ENCODE measurements around the gene RFK. TPM values are rescaled to one million over a fixed set of nuclear protein-coding genes. Genes with fewer than 3 reads are reported as not detected.

RFK gene
- total and polyA plus RNA-seq, 4 donors = 13.2 to 23.0 (median 16.9) TPM

GRCh38 chr9:76390656-76391055 lies 3.6 kb downstream of the RFK start:
- no peaks in the 10 kb centered on the region for H3K9me3 ChIP-seq (ENCODE audit: control insufficient read depth in 4 of 4, low read length in 3 of 4)
- no peak overlapping the region for H3K4me3 ChIP-seq (ENCODE audit: low read depth in 1 of 3, low read length in 3 of 3)
- peaks cover 5 to 17% (median 7%) of the 10 kb centered on the region in 4 donors for H3K36me3 ChIP-seq (ENCODE audit: control insufficient read depth in 4 of 4, insufficient read depth in 3 of 4, low read depth in 1 of 4, low read length in 3 of 4)
- H3K4me1 ChIP-seq (ENCODE audit: control insufficient read depth in 4 of 4, insufficient read depth in 4 of 4, low read length in 3 of 4) = peaks cover 6 to 15% (median 9%) of the 10 kb centered on the region in 4 donors
- TF ChIP-seq EGR1 (IDR thresholded peaks at IDR 0.05; ENCODE audit: low read depth in 2 of 2) (no peak), NR2F2 (IDR thresholded peaks at IDR 0.05) (peak; percentile 83), FOXA1 (IDR thresholded peaks at IDR 0.05) (no peak), HNF4A (conservative IDR thresholded peaks at IDR 0.05) (peak; percentile 46 to 53), MAX (IDR thresholded peaks at IDR 0.05) (no peak), RXRA (IDR thresholded peaks at IDR 0.05) (peak; percentile 14 to 16), SP1 (IDR thresholded peaks at IDR 0.05) (no peak), YY1 (IDR thresholded peaks at IDR 0.05) (no peak), JUND (IDR thresholded peaks at IDR 0.05) (no peak), ATF3 (IDR thresholded peaks at IDR 0.05) (no peak)
- DNase-seq (ENCODE audit: low spot score) = no peak
- H3K27me3 ChIP-seq (ENCODE audit: control insufficient read depth in 4 of 4, insufficient read depth in 4 of 4, low read length in 3 of 4) = no peaks in the 10 kb centered on the region
- H3K27ac ChIP-seq (ENCODE audit: low read depth in 1 of 2, low read length in 2 of 2) = no peak overlapping the region
- no peak overlapping the region for H3K9ac ChIP-seq (ENCODE audit: low read depth in 1 of 2, low read length in 2 of 2)
- 15% methylated on average over 1 of the region's 1 CpG for WGBS

GRCh38 chr9:76379494-76379893 lies 14.7 kb downstream of the RFK start:
- peaks cover 0 to 14% (median 10%) of the 10 kb centered on the region in 4 donors for H3K4me1 ChIP-seq (ENCODE audit: control insufficient read depth in 4 of 4, insufficient read depth in 4 of 4, low read length in 3 of 4)
- no peak for DNase-seq (ENCODE audit: low spot score)
- no peak overlapping the region for H3K9ac ChIP-seq (ENCODE audit: low read depth in 1 of 2, low read length in 2 of 2)
- H3K9me3 ChIP-seq (ENCODE audit: control insufficient read depth in 4 of 4, low read length in 3 of 4) = no peaks in the 10 kb centered on the region
- TF ChIP-seq TAF1 (conservative IDR thresholded peaks at IDR 0.05) (no peak), RAD21 (IDR thresholded peaks at IDR 0.05) (no peak), JUND (IDR thresholded peaks at IDR 0.05) (no peak), FOXA2 (IDR thresholded peaks at IDR 0.05) (no peak), CTCF (IDR thresholded peaks at IDR 0.05; ENCODE audit: low read depth, low read length, missing input control) (no peak), ZBTB33 (IDR thresholded peaks at IDR 0.05) (no peak), HNF4A (conservative IDR thresholded peaks at IDR 0.05) (no peak), FOXA1 (IDR thresholded peaks at IDR 0.05) (no peak), MAX (IDR thresholded peaks at IDR 0.05) (no peak), NR2F2 (IDR thresholded peaks at IDR 0.05) (no peak), REST (IDR thresholded peaks at IDR 0.05) (no peak), EGR1 (IDR thresholded peaks at IDR 0.05; ENCODE audit: low read depth in 2 of 2) (no peak), GABPA (IDR thresholded peaks at IDR 0.05 in 1 of 2, conservative IDR thresholded peaks at IDR 0.05 in 1 of 2) (no peak), ATF3 (IDR thresholded peaks at IDR 0.05) (no peak), HNF4G (IDR thresholded peaks at IDR 0.05) (no peak), RXRA (IDR thresholded peaks at IDR 0.05) (no peak), YY1 (IDR thresholded peaks at IDR 0.05) (no peak), SP1 (IDR thresholded peaks at IDR 0.05) (no peak)
- WGBS = 81% methylated on average over 2 of the region's 2 CpGs
- no peaks in the 10 kb centered on the region for H3K27me3 ChIP-seq (ENCODE audit: control insufficient read depth in 4 of 4, insufficient read depth in 4 of 4, low read length in 3 of 4)
- peaks cover 0 to 5% (median 2%) of the 10 kb centered on the region in 4 donors for H3K36me3 ChIP-seq (ENCODE audit: control insufficient read depth in 4 of 4, insufficient read depth in 3 of 4, low read depth in 1 of 4, low read length in 3 of 4)
- H3K27ac ChIP-seq (ENCODE audit: low read depth in 1 of 2, low read length in 2 of 2) = no peak overlapping the region
- H3K4me3 ChIP-seq (ENCODE audit: low read depth in 1 of 3, low read length in 3 of 3) = no peak overlapping the region
